GM12878 (cell line): ENCODE measurements around the gene CD2. TPM values are rescaled to one million over a fixed set of nuclear protein-coding genes. Genes with fewer than 3 reads are reported as not detected.

Experiments used
- ATAC-seq: fragments of 200-7000 bp; cut with Tn5 transposase; 3 replicates; pipeline ENCODE4 v1.9.1; 2020; ENCODE audit warnings: mild to moderate bottlenecking, moderate library complexity
- BruUV-seq: library from RNA; stranded (reverse); fragments of 400-500 nt; replicated peaks from 2 replicates; lab custom pipeline; 2021; lab: Mats Ljungman, UMichigan
- CTCF ChIA-PET: fragments of 300-600 bp; sonication (Branson Sonifier 250); formaldehyde crosslinking; extraction: SDS; loops from one replicate; lab custom pipeline; 2021; ENCODE audit warnings: inconsistent platforms; lab: Yijun Ruan, JAX
- POLR2A ChIA-PET: fragments of 350-600 bp; formaldehyde crosslinking; extraction: SDS; loops from one replicate; lab custom pipeline; 2021; ENCODE audit warnings: inconsistent platforms; lab: Charles Lee
- RAD21 ChIA-PET: fragments of 300-600 bp; sonication (Branson Sonifier 250); formaldehyde crosslinking; loops from one replicate; lab custom pipeline; 2023; ENCODE audit warnings: antibody characterized with exemption; ENCODE audit not compliant: unreplicated experiment; lab: Charles Lee
- SMC1A ChIA-PET: fragments of 300-600 bp; sonication (Branson Sonifier 250); formaldehyde crosslinking; loops from one replicate; lab custom pipeline; 2023; ENCODE audit not compliant: unreplicated experiment, uncharacterized antibody; lab: Charles Lee
- DNase-seq: peaks from one replicate; pipeline ENCODE4 v3.0.0-alpha.2; 2011; ENCODE audit warnings: low read depth, low spot score
- FAIRE-seq: peaks from 3 replicates; lab custom pipeline; 2011; peaks lifted over from hg19 to GRCh38; lab: Jason Lieb, UNC
- H2AFZ ChIP-seq: 2 replicates; pipeline ENCODE4 v1.6.0; 2011; ENCODE audit warnings: low read depth, low read length, control low read depth; ENCODE audit not compliant: control insufficient read depth
- H3K27ac ChIP-seq: 2 replicates; pipeline ENCODE4 v1.5.1; 2011; ENCODE audit warnings: control low read depth; ENCODE audit not compliant: control insufficient read depth, insufficient read depth
- H3K27me3 ChIP-seq, 2 experiments: replicated peaks in 1 of 2; 2 replicates each; pipeline versions ENCODE4 v1.6.0 to v1.6.1; 2011; ENCODE audit warnings: low read length in 1 of 2; ENCODE audit not compliant: control insufficient read depth in 2 of 2, insufficient read depth in 2 of 2
- H3K36me3 ChIP-seq, 2 experiments: 2 replicates each; pipeline ENCODE4 v1.5.1; 2011; ENCODE audit warnings: low read length in 1 of 2; ENCODE audit not compliant: control insufficient read depth in 2 of 2, insufficient read depth in 2 of 2
- H3K4me1 ChIP-seq: 2 replicates; pipeline ENCODE4 v1.6.1; 2011; ENCODE audit warnings: mild to moderate bottlenecking, low read length, moderate library complexity, mixed read lengths; ENCODE audit not compliant: control insufficient read depth, insufficient read depth
- H3K4me2 ChIP-seq: 2 replicates; pipeline ENCODE4 v1.6.0; 2011; ENCODE audit warnings: control low read depth; ENCODE audit not compliant: control insufficient read depth, insufficient read depth
- H3K4me3 ChIP-seq: fragments of 200-600 bp; sonication (generic); 2 replicates; pipeline ENCODE4 v1.5.1; 2016
- H3K79me2 ChIP-seq: 2 replicates; pipeline ENCODE4 v1.6.0; 2011; ENCODE audit warnings: low read length; ENCODE audit not compliant: control insufficient read depth, insufficient read depth
- H3K9ac ChIP-seq: 2 replicates; pipeline ENCODE4 v1.8.0; 2011; ENCODE audit warnings: low read length, control low read depth, mixed read lengths; ENCODE audit not compliant: control insufficient read depth, insufficient read depth
- H3K9me3 ChIP-seq: replicated peaks from 3 replicates; pipeline ENCODE4 v1.5.1; 2011; ENCODE audit warnings: mild to moderate bottlenecking, low read length; ENCODE audit not compliant: control insufficient read depth, insufficient read depth
- H4K20me1 ChIP-seq: 2 replicates; pipeline ENCODE4 v1.6.0; 2011; ENCODE audit not compliant: control insufficient read depth, insufficient read depth
- BACH1 ChIP-seq: fragments of 450-650 bp; IDR thresholded peaks from 2 replicates; pipeline ENCODE4 v1.6.1; 2017; ENCODE audit warnings: mild to moderate bottlenecking, borderline replicate concordance
- EP300 ChIP-seq, 2 experiments: fragments of 150-350 bp in 1 of 2; IDR thresholded peaks; 2 replicates each; pipeline ENCODE4 v1.6.1; 2011 to 2012; ENCODE audit warnings: low read depth in 2 of 2, low read length in 2 of 2, borderline replicate concordance in 1 of 2, improper control_type of control experiment in 1 of 2, inconsistent platforms in 1 of 2; ENCODE audit not compliant: control insufficient read depth in 1 of 2
- ESRRA ChIP-seq: IDR thresholded peaks from 2 replicates; pipeline ENCODE4 v1.6.1; 2012; ENCODE audit warnings: mild to moderate bottlenecking, low read length, improper control_type of control experiment
- JUNB ChIP-seq: IDR thresholded peaks from 2 replicates; pipeline ENCODE4 v1.6.1; 2016; ENCODE audit warnings: antibody characterized with exemption, mild to moderate bottlenecking
- SIN3A ChIP-seq: IDR thresholded peaks from 2 replicates; pipeline ENCODE4 v1.6.1; 2012; ENCODE audit warnings: low read depth, low read length, improper control_type of control experiment
- USF1 ChIP-seq: IDR thresholded peaks from 2 replicates; pipeline ENCODE4 v1.6.1; 2011; ENCODE audit warnings: borderline replicate concordance, low read depth, mild to moderate bottlenecking, moderate library complexity, mixed read lengths, low read length; ENCODE audit not compliant: insufficient read depth; ENCODE audit errors: extremely low read length
- ZNF274 ChIP-seq: IDR thresholded peaks from one replicate; pipeline ENCODE4 v1.8.0; 2011; ENCODE audit not compliant: insufficient read length, insufficient read depth
- ZZZ3 ChIP-seq: IDR thresholded peaks from 2 replicates; pipeline ENCODE4 v1.6.1; 2011; ENCODE audit warnings: low read depth; ENCODE audit not compliant: control insufficient read depth, insufficient read length
- WGBS: methylation state at CpG from one replicate; pipeline ENCODE4 v1.1.6; 2016; ENCODE audit warnings: low lambda C conversion rate; ENCODE audit not compliant: insufficient replicate concordance, insufficient coverage; ENCODE audit errors: missing lambda C conversion rate; 5-methylcytosine and 5-hydroxymethylcytosine counted together
- in situ Hi-C: fragments of 300-500 bp; cut with MboI; formaldehyde crosslinking; loops from 9 replicates; pipeline ENCODE4 v1.14.3; 2018; ENCODE audit warnings: mixed read lengths
- intact Hi-C: fragments of 100-400 bp; cut with micrococcal nuclease; formaldehyde crosslinking; loops from one replicate; pipeline ENCODE4 v1.14.2; 2022; ENCODE audit not compliant: unreplicated experiment
- polyA plus RNA-seq, 11 experiments: library from polyadenylated mRNA; depleted of rRNA in 4 of 11; unstranded in 6 of 11; stranded (reverse) in 5 of 11; fragments of >200 nt; fragmentation: Nextera tagmentation in 4 of 11; fragmentation: Illumina TruSeq in 1 of 11; extraction: Ambion mirVana in 4 of 11; extraction: Trizol in 1 of 11; gene quantifications; 1 replicate in 1 of 11; 2 replicates in 10 of 11; pipeline versions ENCODE4 v1.2.1 to v1.2.3, GENCODE V29; 2011 to 2016; ENCODE audit warnings: inconsistent platforms in 2 of 11, missing spikeins in 2 of 11, low read depth in 1 of 11
- total RNA-seq, 4 experiments: library from RNA; depleted of rRNA in 3 of 4; stranded (reverse); fragments of >200 nt in 3 of 4; fragmentation: Illumina TruSeq in 1 of 4; extraction: Trizol in 1 of 4; gene quantifications; 2 replicates each; pipeline versions ENCODE4 v1.2.1 to v1.2.3, GENCODE V29; 2013 to 2021

The CD2 gene
- total and polyA plus RNA-seq, 10 of the 15 experiments (the other 5 are each of a cell fraction or from before 2014, with no cell fraction given): 0.15 to 4.3 (median 2.8) TPM

GRCh38 chr1:116760487-116760886 is 6.3 kb downstream of the CD2 start:
- Histone ChIP-seq H3K4me3 (no peak overlapping the region), H3K4me1 (peaks cover 7% of the 10 kb centered on the region), H2AFZ (no peak overlapping the region), H3K4me2 (no peak overlapping the region), H3K9me3 (no peaks in the 10 kb centered on the region), H3K36me3 (no peaks in the 10 kb centered on the region), H3K9ac (no peak overlapping the region), H3K27me3 (no peaks in the 10 kb centered on the region; a peak in 1 of 4 replicates), H3K27ac (no peak overlapping the region), H4K20me1 (no peaks in the 10 kb centered on the region), H3K79me2 (no peaks in the 10 kb centered on the region)
- WGBS: 69% methylated on average over 3 of the region's 3 CpGs
- no peak for FAIRE-seq
- CTCF ChIA-PET: interaction anchor here (1.2 kb wide), 1 partner anchor 23 kb away, joined by 3 read pairs; no protein-coding TSS in a partner anchor
- intact Hi-C loops (no loop called here), in situ Hi-C loops (no loop called here)
- BruUV-seq: no TSS peak
- RAD21 ChIA-PET: interaction anchor here (0.9 kb wide), 1 partner anchor 21 kb away, joined by 3 read pairs; no protein-coding TSS in a partner anchor
- POLR2A ChIA-PET: no interaction called here
- SMC1A ChIA-PET: interaction anchor here (0.8 to 14.5 kb wide), 4 partner anchors 20 to 85 kb away, joined by 3 to 224 read pairs (median 4); no protein-coding TSS in a partner anchor
- no peak for TF ChIP-seq ZNF274
- no peak for TF ChIP-seq JUNB
- no peak for TF ChIP-seq ESRRA
- TF ChIP-seq SIN3A: no peak
- no peak for TF ChIP-seq ZZZ3
- TF ChIP-seq BACH1: no peak
- TF ChIP-seq USF1: no peak
- no peak for TF ChIP-seq EP300 (IDR thresholded peaks at IDR 0.05; ENCODE audit: borderline replicate concordance in 1 of 2, control insufficient read depth in 1 of 2, low read depth in 2 of 2, low read length in 2 of 2)
- no peak for DNase-seq
- ATAC-seq: no peak
